ENCODE measurements around the gene RELCH.

Gene RELCH

DNA sequence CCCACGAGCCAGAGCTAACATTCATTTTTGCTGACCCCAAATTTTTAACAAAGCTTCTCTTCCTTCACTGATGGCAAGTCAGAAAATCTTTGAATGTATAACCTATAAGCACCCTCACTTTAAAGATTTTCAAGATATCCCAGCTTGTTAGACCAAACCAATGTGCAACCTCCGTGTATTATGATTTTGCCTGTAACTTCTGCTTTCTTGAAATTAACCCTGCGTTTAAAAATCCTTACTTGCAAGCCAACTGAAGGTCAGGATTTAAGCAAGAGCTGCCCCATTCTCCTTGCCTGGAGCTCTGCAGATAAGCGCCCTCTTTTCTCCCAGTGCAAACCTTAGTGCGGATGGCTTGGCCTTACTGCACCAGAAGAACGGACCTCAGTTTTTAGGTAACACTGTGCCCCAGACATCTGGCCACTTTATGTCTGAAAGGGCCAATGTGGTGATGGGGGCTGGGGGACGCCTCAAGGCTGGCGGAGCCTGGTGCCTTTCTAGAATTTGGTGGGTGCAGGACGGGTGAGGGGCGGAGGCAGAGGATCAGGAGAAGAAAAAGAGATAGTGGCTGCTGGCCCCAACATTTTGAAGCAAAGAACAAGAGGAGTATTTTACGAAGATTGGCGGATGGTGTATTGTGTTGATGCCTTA, 137.2 kb downstream of the RELCH start:
- no peak for DNase-seq

DNA sequence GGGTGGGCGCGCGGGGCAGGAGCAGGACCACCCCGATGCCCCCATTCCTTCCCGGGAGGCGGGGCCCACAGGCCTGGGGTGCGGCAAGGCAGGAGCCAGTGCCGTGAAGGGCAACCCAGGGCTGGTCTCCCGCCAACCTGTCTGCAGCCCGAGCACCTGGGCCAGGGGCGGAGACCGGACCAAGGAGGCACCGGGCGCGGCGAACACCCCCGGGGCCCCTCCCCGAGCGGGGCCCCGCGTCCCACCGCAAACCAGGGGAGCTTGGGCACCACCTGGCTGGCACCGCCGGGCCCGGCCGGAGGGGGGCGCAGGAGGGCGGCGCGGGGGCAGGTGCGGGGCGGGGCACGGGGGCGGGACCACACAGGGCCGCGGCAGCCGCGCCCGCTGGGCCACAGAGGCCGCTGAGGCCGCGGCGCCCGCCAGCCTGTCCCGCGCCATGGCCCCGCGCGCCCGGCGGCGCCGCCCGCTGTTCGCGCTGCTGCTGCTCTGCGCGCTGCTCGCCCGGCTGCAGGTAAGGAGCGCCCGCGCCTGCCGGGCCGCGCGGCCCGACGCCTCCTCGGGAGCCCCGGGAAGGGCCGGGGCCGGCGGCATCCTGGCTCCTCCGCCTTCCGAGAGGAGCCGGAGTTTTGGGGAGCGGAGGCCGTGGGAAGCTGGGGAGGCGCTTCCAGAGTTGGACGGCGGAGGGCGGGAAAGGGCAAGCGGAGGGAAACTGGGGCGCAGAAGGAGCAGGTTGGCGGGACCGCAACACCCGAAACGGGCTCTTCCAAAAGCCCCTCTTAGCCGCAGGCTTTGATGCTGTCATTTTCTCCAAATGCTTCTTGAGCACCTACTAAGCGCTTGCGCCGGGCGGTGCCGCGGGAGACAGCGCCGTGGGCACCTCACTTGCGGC, 138.1 kb downstream of the RELCH start, which contains the start of gene TNFRSF11A:
Gene TNFRSF11A (plus strand): TSS at position 394 of the 889 bp plus-strand sequence. CDS start 43 bp downstream, at position 437.
- DNase-seq = peak; percentile 67

DNA sequence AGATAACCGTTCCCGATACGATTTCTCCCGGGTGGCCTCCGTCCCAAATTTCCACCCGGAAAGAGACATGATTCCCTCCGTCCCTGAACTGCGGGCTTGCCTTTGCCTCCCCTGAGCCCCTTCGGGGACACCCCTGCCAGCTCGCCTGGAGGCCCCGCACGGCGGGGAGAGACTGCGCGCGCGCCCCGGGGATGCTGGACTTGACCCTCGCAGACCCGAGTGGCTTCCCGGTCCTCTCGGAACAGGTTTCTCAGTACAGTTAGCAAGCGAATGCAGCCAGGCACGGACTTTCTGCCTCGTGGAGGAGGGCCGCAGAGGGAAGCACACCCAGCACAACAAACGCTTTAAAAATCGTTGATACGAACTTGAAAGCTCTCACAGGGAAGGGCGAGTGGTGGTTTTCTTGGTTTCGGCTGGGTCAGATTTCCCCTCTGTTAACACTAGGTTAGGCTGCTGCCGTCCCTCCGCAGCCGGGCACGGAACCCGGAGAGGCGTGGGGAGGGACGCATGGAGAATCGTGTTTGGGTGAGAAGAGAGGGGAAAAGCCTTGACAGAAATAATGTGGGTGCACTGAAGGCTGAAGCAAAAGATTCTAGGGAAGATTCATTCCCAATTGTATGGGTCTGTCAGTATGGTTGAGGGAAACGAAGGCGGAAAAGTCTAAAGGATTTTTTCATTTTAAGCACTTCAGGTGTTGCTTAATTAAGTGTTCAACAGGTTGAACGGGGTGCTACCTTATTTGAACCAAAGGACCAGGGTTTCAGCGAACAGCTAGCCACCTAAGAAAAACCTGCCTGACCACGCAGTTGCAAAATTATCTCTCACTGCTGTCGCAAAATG, 139.0 kb downstream of the RELCH start:
- DNase-seq = peak; percentile 35

DNA sequence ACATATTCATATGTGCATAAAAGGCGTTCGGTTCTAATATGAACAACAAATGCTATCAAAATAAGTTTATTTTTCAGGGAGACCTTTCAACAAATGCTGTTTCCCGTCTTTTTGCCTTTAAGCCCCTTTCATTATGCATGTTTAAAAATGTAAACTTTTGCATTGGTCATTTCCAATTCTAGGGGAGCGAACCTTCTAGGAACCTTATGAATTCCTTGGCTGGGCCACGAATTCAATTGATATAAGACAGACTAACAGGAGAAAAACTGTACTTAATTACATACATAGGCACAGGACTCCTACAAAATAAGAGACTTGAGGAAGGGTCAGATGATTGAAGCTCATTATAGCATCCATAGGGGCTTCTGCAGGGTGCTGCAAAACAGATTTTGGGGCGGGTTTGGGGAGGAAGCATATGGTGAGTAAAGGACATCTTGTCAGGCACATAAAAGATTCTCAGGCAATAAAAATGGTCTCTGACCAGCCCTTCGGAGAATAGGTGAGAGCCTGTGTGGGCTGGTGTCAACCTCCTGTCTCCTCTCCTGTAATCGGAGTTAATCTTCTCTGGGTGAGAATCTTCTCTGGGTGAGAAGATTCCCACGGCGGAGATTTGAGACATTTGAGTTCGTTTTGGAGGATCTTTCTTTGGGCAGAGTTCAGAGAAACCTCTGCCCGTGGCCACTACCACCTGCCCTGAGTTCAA, 139.7 kb downstream of the RELCH start:
- no peak for DNase-seq

DNA sequence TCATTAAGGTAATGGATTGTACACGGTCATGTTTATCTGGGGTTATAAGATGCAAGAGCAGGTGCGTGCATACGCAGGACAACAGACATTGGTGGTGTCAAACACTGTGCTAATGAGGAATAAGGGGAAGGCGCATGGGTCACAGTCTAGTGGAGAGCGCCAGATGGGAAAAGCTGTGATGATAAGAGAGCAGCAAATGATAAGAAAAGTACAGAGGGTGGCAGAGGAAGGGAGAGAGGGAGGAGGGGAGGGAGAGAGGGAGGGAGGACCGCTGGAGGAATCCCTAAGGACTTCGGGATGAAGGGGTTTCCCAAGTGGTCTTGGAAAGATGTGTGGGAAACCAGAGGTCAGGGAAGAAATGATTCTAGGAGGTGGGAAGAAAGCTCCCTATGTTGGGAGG, 140.9 kb downstream of the RELCH start:
- DNase-seq = no peak

DNA sequence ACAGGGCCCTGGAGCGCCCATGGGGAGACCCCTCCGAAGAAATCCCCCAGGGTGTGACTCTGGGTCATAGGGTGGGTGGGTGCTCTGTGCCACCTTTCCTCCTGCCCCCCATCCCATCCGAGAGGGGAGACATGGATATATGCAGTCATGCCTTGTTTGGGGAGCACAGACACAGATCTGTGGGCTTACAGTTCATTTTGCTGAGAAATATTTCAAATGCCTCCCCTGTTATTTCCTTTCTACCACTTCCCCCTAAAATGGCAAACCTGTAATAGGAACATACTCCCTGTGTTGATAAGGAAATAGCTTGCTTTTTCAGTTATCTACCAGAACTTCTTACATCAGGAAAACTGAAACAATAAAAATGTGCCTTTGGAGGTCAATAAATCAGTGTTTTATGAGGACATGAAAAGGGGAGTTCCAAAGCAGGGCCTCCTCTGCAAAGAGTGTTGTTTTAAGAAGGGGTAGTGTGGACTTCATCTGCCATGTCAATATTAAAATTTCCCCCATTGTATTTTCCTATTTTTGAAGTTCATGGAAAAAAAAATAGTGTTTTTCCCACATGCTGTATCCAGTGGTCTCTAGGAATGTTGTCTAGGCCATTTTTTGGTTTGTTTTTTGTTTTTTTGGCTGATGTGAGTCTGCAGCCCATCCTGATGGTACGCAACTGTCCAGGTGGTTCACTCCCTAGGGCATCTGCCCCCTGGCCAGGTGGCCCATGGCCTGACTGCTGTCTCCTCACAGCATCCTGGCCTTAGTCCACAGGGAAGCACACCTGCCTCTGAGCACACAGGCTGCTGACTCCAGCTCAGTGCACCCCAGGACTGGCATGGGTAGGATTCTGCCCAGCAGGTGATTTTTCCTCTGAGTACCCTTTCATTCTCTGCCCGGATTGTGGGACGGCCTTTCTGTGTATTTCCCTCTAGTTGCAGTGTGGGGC, 141.8 kb downstream of the RELCH start:
- no peak for DNase-seq

DNA sequence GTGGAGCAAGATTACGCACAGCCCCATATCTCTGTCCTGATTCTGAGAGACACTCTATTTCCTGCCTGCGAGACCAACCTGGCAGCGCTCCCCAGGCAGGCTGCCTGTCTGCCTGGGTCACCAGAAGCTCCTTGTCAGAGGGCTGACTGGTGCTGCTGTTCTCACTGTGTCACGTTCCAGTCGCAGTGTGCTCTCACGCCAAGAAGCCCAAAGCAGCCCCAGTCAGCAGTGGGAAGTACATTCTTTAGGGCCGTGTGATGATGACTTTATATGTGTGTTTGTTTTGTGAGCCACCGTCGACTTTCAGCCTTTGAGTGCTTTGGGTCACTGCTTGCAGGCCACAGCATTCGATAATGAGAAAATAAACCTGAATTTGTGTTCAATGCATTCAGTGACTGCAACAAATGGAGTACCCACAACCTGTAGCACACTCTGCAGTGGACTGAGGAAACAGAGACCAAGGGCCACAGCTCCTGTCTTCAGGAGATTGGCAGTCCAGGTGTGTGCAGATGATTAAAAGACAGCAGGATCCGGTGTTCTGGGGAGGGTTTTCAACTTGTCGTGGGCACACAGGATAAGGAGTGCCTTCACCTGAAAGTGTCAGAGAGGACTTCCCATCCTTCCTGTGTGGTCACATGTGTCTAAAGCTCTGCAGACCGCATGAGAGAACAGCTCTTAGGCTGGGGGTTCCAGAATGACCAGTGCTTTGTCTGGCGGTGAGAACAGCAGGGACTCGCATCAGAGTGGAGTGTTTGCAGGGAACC, 142.8 kb downstream of the RELCH start:
- DNase-seq = no peak

DNA sequence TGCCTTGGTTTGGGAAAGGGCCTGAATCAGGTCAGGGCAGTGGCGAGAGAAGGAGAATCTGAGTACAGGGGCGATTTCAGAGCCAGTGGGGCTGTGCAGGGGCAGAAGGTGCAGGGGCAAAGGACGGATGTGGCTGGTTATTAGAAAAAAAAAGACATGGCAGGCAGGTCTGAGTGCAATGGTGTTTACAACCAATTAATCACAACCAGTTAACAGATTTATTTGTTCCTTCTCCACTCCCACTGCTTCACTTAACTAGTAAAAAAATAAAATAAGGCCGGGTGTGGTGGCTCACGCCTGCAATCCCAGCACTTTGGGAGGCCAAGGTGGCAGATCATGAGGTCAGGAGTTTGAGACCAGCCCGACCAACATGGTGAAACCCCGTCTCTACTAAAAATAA, 143.6 kb downstream of the RELCH start:
- DNase-seq = no peak

DNA sequence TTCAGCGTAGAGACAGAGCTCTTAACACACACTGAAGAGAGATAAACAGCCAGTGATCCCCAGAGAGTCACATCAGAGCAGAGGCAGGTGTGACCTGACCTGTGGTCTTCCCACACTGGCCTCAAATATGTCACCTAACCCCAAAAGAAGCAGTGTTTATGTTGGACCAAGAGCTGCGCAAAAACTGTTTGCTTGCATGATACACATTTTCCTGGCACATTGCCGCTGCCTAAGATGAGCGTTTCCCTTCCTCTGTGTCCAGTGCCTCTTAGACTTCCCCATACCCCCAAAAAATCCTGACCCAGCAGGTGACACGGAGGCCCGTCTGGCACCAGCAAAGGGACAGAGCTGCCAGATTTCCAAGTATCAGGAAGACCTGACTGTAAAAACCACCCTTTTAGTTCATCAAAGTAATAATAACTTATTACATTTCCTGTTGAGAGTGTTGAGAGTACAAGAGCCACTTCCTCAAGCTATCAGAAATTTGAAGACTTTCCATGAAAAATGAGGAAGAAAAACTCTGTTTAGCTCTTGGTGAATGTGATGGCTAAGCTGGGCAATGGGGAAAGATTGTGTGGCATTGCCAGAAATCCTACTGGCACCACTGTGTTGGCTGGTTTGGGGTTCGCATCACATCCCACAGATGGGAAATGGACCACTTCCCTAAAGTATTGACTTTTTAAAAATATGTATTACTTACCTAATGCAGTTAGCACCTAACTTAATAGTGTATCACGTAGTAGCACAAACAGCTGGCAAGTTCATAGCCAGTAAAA, 144.7 kb downstream of the RELCH start:
- DNase-seq = no peak

DNA sequence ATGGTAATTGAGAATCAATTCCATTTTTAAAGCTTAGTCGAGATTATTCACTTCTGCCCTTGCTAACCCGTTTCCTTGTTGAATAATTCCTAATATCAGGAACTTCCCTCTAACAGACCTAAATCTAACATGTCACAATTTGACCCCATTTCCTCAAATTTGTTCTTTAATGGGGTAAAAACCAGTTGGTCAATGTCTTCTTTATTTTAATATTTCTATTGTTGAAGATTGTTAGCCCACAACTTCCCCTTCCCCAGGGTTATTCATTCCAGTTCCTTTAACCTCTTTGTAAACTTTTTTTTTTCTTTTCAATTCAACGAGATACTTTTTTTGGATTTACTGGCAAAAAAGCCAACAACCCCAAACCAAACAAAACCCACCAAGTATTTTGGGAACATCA, 145.4 kb downstream of the RELCH start:
- no peak for DNase-seq

DNA sequence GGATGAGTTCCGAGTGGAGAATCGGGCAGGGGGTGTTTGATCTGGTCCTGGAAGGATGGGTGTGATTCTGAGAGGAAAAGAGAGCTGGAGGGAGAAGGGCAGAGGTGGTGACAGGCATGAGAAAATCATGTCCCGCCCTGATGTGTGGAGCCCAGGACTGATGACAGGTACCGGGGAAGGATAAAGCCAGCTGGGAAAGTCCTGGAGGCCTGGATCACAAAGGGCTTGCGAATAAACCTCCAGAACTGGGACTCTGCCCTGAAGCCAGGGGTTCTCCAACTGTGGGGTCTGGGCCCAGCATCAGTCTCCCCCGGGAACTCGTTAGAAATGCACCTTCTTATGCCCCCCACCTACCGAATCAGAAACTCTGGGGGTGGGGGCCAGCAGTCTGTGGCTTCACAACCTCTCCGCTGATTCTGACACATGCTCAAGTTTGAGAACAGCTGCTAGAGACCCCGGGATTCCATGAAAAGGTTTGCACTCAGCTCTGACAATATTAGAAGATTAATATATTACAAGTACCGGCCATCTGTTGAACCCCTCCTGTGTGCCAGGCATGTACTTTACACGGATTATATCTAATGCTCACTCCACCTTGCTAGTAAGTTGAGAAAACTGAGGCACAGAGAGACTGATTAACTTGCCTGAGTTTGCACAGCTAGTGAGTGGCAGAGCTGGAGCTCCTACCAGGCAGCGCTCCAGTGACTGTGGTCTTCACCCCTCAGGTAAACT, 146.1 kb downstream of the RELCH start:
- DNase-seq = peak; percentile 21

DNA sequence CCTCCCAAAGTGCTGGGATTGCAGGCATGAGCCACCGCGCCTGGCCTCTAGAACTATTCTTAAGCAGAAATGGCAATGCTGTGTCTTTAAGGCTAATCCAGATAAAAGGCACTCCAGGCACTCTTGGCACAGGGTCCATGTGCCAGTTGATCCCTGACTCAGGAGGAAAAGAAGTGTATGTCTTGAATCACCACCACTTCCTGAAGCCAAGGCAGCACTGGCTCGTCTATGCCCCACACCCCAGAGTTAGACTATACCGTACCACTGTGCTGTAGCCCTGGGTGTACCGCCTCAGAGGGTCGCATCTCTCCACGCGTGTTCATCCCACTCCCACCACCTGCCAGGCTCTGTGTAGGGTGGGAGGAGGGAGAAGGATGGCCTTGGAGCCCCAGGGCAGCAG, 147.1 kb downstream of the RELCH start:
- no peak for DNase-seq

DNA sequence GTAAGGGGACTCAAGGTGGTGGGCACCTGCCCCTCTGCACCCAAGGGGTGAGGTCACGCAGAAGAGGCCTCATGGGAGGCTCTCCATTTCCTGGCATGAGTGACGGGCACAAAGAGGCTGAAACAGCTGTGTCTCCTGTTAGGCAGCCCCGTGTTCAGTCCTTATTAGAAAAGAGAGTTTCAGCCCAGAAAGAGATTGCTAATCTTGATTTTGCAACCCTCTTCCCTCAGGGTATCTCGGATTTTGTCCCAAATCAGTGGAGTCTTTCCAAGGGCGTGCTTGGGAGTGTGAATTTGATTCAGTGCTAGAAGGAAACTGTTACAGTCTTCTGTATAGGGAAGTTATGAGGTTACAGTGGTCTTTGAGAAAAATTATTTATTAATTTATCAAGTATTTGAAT, 148.4 kb downstream of the RELCH start:
- no peak for DNase-seq

DNA sequence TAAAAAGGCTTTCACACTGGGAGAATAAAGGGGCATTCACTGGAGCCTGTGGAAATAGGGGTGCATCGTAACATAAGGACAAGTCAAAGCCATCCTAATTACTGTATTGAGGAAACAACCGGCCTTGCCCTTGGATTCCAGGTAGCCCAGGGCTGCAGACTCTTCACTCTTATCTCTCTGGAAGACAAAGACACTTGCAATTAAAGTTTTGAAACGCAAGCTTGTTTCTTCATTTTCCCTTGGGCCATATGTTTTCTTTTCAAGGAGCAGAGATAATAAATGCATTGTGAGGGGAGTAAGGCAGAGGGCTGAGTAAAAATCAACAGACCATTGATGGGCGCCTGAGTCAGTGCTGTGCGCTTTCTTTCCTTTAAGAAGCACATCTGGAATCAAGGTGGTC, 149.6 kb downstream of the RELCH start:
- no peak for DNase-seq

DNA sequence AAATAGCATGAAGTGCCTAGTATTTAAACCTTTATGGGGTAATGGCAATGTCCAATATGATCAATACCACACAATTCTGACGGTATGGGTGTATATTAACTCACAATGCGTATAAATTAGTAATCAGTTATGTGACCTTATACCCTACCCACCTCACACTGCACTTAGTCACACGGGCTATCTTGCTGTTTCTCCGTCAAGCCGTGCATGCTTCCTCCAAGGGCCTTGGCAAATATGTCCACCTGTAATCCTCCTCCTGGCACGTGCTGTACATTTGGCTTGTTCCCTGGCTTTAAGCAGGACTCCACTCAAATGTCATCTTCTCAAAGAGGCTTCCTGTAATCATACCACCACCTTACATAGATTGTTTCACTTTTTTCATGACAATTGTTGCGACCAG, 150.3 kb downstream of the RELCH start:
- no peak for DNase-seq

DNA sequence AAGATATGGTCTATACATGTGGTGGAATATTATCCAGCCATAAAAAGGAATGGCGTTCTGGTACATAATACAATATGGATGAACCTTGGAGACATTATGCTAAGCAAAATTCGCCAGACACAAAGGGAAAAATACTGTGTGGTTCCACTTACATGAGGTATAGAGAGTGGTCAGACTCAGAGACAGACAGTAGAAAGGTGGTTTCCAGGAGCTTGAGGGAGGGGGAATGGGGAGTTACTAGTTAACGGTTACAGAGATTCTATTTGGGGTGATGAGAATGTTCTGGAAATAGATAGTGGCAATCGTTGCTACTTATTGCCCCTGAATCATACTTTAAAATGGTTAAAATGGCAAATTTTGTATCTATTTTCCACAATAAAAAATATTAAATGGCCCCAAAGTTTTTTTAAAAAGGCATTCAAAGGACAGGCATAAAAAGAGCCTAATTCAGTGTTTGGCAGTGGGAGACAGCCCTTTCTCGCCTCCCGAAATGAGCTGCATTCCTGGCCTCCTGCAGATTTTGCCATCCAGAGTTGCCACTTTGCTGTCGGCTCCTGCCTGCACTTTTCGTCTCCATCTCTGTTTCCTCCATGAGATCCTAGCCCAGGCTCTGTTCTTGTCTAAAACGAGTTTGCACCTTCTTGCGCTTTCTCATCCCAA, 151.5 kb downstream of the RELCH start:
- no peak for DNase-seq

DNA sequence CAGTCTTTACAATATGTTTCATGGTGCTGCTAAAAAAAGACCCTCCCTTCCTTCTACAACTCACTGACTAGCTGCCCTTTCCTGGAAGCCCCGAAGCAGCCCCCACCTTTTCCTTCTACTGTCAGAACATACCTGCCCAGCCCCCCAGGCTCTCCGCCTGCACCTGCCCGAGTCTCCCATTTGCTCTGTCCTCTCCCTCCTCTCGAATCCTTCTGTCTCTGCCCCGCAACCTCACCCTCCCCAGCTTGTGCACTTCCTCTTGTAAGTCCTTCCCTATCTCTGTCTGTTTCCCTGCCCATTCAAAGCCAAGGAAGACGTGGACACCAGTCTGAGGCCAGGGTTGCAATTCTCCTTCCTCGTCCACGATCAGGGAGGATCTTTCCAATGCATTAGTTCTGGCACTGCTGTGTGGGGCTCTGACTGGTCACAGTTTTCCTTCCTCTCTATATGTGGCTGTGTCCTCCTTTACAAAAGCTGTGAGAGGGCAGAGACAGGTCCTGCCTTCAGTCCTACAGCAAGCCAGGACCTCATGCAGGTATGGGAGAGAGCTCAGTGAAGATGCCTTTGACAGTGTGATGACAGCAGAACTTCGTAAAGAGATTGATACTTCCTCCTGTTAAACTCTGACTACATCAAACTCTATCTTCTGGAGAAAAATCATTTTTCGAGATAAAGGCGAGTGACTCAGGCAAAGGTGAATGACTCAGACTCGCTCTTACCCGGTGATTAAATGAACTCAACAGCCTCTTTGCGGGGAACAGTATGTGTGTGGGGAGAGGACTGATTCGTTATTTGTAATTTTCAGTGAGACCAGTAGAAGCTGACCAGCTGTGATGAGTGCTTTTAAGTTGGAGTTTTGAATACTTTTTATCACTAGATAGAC, 152.3 kb downstream of the RELCH start:
- no peak for DNase-seq

DNA sequence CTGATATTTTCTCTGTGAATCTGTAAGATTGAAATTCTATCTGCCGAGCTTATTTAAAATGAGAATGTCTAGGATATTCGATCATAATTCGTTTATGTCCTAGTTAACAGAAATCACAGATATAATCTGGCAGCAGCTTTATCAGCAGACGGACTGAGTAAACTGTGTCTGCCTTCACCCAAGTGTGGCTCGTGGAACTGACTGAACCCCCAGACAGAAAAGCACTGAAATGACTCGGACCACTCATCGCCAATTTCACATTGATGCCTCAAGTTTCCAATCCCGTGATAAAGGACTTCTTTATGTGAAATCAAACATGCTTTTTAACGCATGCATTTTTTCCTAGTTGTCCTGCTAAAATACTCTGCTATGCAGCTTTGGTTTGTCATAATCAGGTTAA, 153.9 kb downstream of the RELCH start:
- no peak for DNase-seq
